GM23338 (cell line): Measurements from ENCODE around the gene LZTS3. TPM values are rescaled to one million over a fixed set of nuclear protein-coding genes. Genes with fewer than 3 reads are reported as not detected.

ENCODE experiments used
- ATAC-seq: fragments of 200-7000 bp; cut with Tn5 transposase; 3 replicates; pipeline ENCODE4 v1.9.1; 2020
- DNase-seq: peaks from one replicate; pipeline ENCODE4 v3.0.0-alpha.2; 2015; ENCODE audit warnings: low spot score
- H2AFZ ChIP-seq: fragments of 200-600 bp; sonication (generic); 2 replicates; pipeline ENCODE4 v1.8.0; 2016; ENCODE audit warnings: antibody characterized with exemption, mild to moderate bottlenecking, moderate library complexity
- H3F3A ChIP-seq: fragments of 200-600 bp; sonication (generic); replicated peaks from 2 replicates; pipeline ENCODE4 v1.8.0; 2017; ENCODE audit warnings: antibody characterized with exemption, mixed run types, low read depth
- H3K27ac ChIP-seq: fragments of 200-600 bp; sonication (generic); 2 replicates; pipeline ENCODE4 v1.6.1; 2016; ENCODE audit warnings: low read depth
- H3K27me3 ChIP-seq: fragments of 200-600 bp; sonication (generic); 2 replicates; pipeline ENCODE4 v1.8.0; 2016; ENCODE audit warnings: mild to moderate bottlenecking, mixed run types, moderate library complexity; ENCODE audit not compliant: insufficient read depth
- H3K36me3 ChIP-seq: fragments of 200-600 bp; sonication (generic); 2 replicates; pipeline ENCODE4 v1.8.0; 2016; ENCODE audit warnings: mild to moderate bottlenecking; ENCODE audit not compliant: insufficient read depth
- H3K4me1 ChIP-seq: fragments of 200-600 bp; sonication (generic); 2 replicates; pipeline ENCODE4 v1.8.0; 2016; ENCODE audit warnings: mild to moderate bottlenecking, moderate library complexity; ENCODE audit not compliant: insufficient read depth
- H3K4me2 ChIP-seq: fragments of 200-600 bp; sonication (generic); 2 replicates; pipeline ENCODE4 v1.7.1; 2017; ENCODE audit warnings: mixed run types
- H3K4me3 ChIP-seq: fragments of 200-600 bp; sonication (generic); 2 replicates; pipeline ENCODE4 v1.6.1; 2016; ENCODE audit warnings: mixed run types
- H3K79me2 ChIP-seq: fragments of 200-600 bp; sonication (generic); replicated peaks from 2 replicates; pipeline ENCODE4 v1.8.0; 2017; ENCODE audit warnings: mild to moderate bottlenecking; ENCODE audit not compliant: insufficient read depth
- H3K9me2 ChIP-seq: fragments of 200-600 bp; sonication (generic); 2 replicates; pipeline ENCODE4 v1.8.0; 2017; ENCODE audit not compliant: insufficient read depth
- H4K20me1 ChIP-seq: fragments of 200-600 bp; sonication (generic); replicated peaks from 2 replicates; pipeline ENCODE4 v1.8.0; 2017; ENCODE audit warnings: mild to moderate bottlenecking; ENCODE audit not compliant: insufficient read depth
- H3K27ac Mint-ChIP-seq: 2 replicates; pipeline ENCODE4 v1.8.0; 2020; ENCODE audit warnings: inconsistent platforms, mild to moderate bottlenecking, moderate library complexity, mixed read lengths
- H3K27me3 Mint-ChIP-seq: 3 replicates; pipeline ENCODE4 v1.8.0; 2022; ENCODE audit warnings: low read depth, mild to moderate bottlenecking, moderate library complexity, mixed read lengths, inconsistent platforms; ENCODE audit not compliant: insufficient read depth, poor library complexity
- H3K36me3 Mint-ChIP-seq: 3 replicates; pipeline ENCODE4 v1.8.0; 2021; ENCODE audit warnings: low read depth, mild to moderate bottlenecking, inconsistent platforms, moderate library complexity, mixed read lengths
- H3K4me1 Mint-ChIP-seq: 3 replicates; pipeline ENCODE4 v1.8.0; 2020; ENCODE audit warnings: mild to moderate bottlenecking, inconsistent platforms, mixed read lengths
- H3K4me3 Mint-ChIP-seq: 3 replicates; pipeline ENCODE4 v1.8.0; 2021; ENCODE audit warnings: moderate library complexity, mild to moderate bottlenecking, inconsistent platforms, mixed read lengths
- H3K9me3 Mint-ChIP-seq: 3 replicates; pipeline ENCODE4 v1.8.0; 2020; ENCODE audit warnings: moderate library complexity, mild to moderate bottlenecking, inconsistent platforms, mixed read lengths
- ETS1 ChIP-seq: IDR thresholded peaks from 2 replicates; pipeline ENCODE4 v1.6.1; 2016; ENCODE audit warnings: antibody characterized with exemption
- JUNB ChIP-seq: IDR thresholded peaks from one replicate; pipeline ENCODE4 v1.6.1; 2016; ENCODE audit warnings: antibody characterized with exemption; ENCODE audit not compliant: unreplicated experiment
- NANOG ChIP-seq: IDR thresholded peaks from 2 replicates; pipeline ENCODE4 v1.6.1; 2016; ENCODE audit warnings: antibody characterized with exemption, borderline replicate concordance
- ZNF114 ChIP-seq: fragments of 250-450 bp; sonication (Bioruptor Pico); IDR thresholded peaks from 2 replicates; pipeline ENCODE4 v1.5.0; 2020; ENCODE audit warnings: mild to moderate bottlenecking, moderate library complexity
- ZNF331 ChIP-seq: fragments of 250-450 bp; sonication (Bioruptor Pico); IDR thresholded peaks from 2 replicates; pipeline ENCODE4 v1.5.0; 2020; ENCODE audit warnings: low read depth, mild to moderate bottlenecking, moderate library complexity
- ZNF462 ChIP-seq: fragments of 250-450 bp; sonication (Bioruptor Pico); IDR thresholded peaks from 2 replicates; pipeline ENCODE4 v1.5.0; 2020; ENCODE audit warnings: mild to moderate bottlenecking, moderate library complexity
- polyA plus RNA-seq: library from polyadenylated mRNA; unstranded; fragments of >200 nt; fragmentation: Nextera tagmentation; extraction: Ambion mirVana; gene quantifications from 2 replicates; pipeline ENCODE4 v1.2.1, GENCODE V29; 2016
- total RNA-seq: library from RNA; depleted of rRNA; stranded (reverse); fragments of >200 nt; shearing (Covaris generic); gene quantifications from 2 replicates; pipeline ENCODE4 v1.2.3, GENCODE V29; 2014
- TF ChIP-seq, protein P1 (sequence below): IDR thresholded peaks from one replicate; pipeline ENCODE4 v1.6.1; 2018; ENCODE audit warnings: antibody characterized with exemption; ENCODE audit not compliant: unreplicated experiment

LZTS3 gene
- total and polyA plus RNA-seq, 2 experiments from 2014 or later, result 9.7 to 40.7 TPM

- peaks cover 3% of the 10 kb centered on the region; the same call in 2 of the 3 replicates for H3K9me3 Mint-ChIP-seq
- H3K36me3 Mint-ChIP-seq, result peaks cover 8% of the 10 kb centered on the region
- H3K27me3 ChIP-seq, result peaks cover 5% of the 10 kb centered on the region; the same call in 1 of the 2 replicates
- H3K27ac ChIP-seq, result 0 out of 2 replicates have a peak overlapping the region, but pooled peaks have one; percentile 39
- peaks cover 23% of the 10 kb centered on the region for H3K4me1 Mint-ChIP-seq
- peaks cover 12% of the 10 kb centered on the region for H3K79me2 ChIP-seq
- no peak overlapping the region for H2AFZ ChIP-seq
- H3K4me3 Mint-ChIP-seq, result peak overlapping the region; percentile 12; the same call in 1 of the 3 replicates
- H4K20me1 ChIP-seq, result peaks cover 9% of the 10 kb centered on the region
- H3K9me2 ChIP-seq, result no peaks in the 10 kb centered on the region
- TF ChIP-seq NANOG (no peak), JUNB (no peak), ETS1 (no peak), ZNF114 (CRISPR knock-in tag) (no peak), ZNF331 (CRISPR knock-in tag) (no peak), ZNF462 (no peak)
- TF ChIP-seq, protein P1, sequence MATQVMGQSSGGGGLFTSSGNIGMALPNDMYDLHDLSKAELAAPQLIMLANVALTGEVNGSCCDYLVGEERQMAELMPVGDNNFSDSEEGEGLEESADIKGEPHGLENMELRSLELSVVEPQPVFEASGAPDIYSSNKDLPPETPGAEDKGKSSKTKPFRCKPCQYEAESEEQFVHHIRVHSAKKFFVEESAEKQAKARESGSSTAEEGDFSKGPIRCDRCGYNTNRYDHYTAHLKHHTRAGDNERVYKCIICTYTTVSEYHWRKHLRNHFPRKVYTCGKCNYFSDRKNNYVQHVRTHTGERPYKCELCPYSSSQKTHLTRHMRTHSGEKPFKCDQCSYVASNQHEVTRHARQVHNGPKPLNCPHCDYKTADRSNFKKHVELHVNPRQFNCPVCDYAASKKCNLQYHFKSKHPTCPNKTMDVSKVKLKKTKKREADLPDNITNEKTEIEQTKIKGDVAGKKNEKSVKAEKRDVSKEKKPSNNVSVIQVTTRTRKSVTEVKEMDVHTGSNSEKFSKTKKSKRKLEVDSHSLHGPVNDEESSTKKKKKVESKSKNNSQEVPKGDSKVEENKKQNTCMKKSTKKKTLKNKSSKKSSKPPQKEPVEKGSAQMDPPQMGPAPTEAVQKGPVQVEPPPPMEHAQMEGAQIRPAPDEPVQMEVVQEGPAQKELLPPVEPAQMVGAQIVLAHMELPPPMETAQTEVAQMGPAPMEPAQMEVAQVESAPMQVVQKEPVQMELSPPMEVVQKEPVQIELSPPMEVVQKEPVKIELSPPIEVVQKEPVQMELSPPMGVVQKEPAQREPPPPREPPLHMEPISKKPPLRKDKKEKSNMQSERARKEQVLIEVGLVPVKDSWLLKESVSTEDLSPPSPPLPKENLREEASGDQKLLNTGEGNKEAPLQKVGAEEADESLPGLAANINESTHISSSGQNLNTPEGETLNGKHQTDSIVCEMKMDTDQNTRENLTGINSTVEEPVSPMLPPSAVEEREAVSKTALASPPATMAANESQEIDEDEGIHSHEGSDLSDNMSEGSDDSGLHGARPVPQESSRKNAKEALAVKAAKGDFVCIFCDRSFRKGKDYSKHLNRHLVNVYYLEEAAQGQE, result no peak
- ATAC-seq (no peak), DNase-seq (no peak)
- peak overlapping the region; percentile 62; the same call in 1 of the 2 replicates for H3K27ac Mint-ChIP-seq
- peaks cover 23% of the 10 kb centered on the region for H3K27me3 Mint-ChIP-seq
- H3K4me1 ChIP-seq, result peaks cover 5% of the 10 kb centered on the region; the same call in 1 of the 2 replicates
- no peak overlapping the region for H3K4me2 ChIP-seq
- H3F3A ChIP-seq, result peaks cover 7% of the 10 kb centered on the region; the same call in 1 of the 2 replicates
- H3K4me3 ChIP-seq, result no peak overlapping the region
- no peaks in the 10 kb centered on the region for H3K36me3 ChIP-seq
These were observed 10.0 kb downstream of the LZTS3 start for GRCh38 chr20:3163099-3164042.
